Inferior parietal cortex (tissue), 1 donor: Measurements from ENCODE around the gene C3orf70.
"Not testable (repeated sequence)": the region's sequence is repeated elsewhere in the genome, so short reads cannot be mapped to it uniquely, and the experiment has no call there.

Experiments
- DNase-seq: peaks from one replicate; pipeline ENCODE4 v3.0.0-alpha.2; 2016; ENCODE audit errors: extremely low spot score

C3orf70 gene

DNA sequence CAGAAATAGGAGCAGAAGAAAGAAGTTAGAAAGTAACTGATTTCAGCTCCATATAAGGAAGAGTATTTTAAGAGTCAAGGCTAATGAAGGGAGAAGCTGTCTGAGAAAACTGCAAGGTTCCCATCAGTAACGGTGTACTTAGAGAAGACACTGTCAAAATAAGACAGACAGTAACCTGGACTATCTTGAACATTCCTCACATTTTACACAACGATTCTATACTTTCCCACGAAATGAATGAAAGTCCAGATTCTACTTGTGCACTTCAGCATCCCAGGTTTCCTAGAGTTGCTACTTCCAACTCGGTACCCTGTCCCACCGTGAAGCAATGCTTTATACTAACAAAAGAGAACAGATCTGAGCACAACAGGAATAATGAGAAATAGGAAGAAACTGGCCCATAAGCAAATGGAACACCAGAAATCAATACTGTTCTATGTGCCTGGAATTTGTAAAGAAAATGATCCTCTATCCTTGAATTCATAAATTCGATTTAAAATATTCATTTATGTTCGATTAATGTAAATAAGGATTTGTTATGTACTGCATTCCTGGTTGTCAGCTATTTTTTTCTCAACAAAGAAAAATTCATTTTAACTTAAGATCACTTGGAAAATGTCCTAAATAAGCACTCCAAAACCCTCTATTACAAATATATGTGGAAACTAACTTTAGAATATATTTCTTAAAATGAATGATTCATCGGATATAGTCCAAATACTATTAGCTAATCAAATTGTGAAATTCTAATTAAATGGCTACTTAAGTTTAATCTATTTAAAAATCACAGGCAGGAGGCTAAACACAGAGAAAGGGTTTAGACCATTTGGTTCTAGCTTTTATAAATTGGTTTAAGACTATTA lies 1.5 kb downstream of the C3orf70 start:
- DNase-seq, result peak; percentile 37

DNA sequence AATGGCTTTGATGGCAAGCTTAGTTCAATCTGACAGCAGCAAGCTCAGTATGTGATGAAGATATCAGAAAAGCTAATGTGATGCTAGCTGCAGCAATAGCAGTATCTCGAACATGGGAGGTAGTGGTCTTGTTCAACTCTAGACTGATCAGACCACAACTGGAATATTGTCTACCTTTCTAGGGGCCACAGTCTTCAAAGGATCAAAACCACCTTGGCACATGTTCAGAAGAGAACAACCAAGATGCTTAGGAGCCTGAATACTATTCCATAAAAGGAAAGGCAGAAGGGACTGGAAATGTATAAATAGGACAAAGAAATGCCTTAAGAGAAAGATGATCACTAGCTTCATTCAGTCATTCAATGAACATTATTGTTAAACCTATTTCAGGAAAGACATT lies 2.3 kb downstream of the C3orf70 start:
- DNase-seq, result peak; percentile 32

DNA sequence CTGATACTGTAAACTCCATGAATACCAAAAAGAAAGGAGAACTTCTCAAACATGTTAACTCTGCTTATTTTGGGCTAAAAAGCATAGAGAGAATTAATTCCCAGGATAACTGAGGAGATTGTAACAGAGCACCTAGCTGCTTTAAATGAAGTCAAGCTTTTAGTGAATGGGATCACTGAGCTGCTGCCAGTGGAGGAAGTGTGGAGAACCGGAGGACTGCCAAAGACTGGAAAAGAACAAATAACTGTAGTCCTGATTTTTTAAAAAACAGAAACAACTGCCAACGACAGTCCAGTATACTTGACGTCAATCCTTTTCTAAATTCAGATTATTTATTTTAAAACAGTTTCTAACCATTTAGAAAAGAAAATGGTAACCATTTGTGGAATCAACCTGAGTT lies 3.3 kb downstream of the C3orf70 start:
- no peak for DNase-seq

DNA sequence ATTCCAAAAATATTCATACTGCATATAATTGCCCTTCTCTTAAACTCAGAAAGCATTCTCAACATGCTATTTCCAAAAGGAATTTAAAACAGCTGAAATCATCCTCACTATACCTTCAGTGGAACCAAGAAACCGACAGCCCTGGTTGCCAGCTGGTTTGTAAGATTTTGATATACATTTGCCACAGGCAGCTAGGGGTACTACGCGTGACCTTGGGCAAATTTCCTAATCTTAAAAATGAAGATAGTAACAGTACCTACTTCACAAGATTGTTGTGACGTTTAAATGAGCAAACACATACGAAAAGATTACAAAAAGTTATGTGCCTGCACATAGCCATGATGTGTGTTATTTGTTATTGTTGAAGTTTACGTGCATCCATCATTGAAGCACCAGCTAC lies 7.3 kb downstream of the C3orf70 start:
- DNase-seq, result no peak

DNA sequence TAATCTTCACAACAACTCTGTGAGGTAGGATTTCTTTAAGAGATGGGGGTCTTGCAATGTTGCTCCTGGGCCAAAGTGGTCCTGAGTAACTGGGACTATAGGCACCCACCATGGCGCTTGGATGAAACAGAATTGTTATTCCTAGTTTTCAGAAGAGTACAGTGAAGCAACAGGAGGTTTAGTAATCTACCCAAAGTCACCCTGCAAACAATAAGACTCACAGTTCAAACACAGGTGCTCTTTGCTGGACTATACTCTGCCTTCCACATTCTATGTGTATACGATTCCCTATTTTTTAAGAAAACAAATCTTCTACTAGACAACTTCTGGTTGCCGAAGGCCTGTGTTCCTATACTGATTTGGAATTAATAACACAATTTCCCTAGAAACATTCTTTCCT lies 8.1 kb downstream of the C3orf70 start:
- DNase-seq, result no peak

DNA sequence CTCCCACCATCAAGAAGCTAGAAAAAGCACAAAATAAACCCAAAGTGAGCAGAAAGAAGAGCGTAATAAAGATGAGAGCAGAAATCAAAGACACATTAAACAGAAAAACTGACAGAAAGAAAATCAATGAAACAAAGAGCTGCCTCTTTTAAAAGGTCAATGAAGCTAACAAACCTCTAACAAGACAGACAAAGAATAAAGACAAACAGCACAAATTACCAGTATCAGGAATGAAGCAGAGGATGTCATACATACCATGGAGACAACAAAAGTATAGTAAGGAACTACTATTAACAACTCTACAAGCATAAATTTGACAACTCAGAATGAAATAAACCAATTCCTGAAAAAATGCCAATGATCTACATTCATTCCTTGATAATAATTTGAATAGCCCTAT lies 15.0 kb downstream of the C3orf70 start:
- DNase-seq, result no peak

DNA sequence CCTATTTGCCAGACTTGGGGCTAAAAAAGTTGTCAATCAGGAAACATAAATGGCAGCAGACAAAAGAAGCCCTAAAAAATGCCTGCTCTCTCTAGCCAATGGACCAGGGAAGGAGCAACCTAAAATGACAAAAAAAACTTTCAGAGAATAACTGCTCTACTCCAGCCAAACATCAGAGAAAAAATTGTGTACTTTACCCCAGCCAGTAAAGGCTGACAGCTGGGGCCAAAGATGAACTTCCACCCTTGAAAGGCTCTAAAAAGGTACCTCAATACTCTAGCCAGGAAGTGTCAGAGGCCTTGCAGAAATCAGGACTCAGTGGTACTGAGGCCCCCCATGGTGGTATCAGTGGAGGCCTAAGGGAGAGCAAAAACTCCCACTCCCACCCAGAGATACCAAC lies 18.4 kb downstream of the C3orf70 start:
- no peak for DNase-seq

DNA sequence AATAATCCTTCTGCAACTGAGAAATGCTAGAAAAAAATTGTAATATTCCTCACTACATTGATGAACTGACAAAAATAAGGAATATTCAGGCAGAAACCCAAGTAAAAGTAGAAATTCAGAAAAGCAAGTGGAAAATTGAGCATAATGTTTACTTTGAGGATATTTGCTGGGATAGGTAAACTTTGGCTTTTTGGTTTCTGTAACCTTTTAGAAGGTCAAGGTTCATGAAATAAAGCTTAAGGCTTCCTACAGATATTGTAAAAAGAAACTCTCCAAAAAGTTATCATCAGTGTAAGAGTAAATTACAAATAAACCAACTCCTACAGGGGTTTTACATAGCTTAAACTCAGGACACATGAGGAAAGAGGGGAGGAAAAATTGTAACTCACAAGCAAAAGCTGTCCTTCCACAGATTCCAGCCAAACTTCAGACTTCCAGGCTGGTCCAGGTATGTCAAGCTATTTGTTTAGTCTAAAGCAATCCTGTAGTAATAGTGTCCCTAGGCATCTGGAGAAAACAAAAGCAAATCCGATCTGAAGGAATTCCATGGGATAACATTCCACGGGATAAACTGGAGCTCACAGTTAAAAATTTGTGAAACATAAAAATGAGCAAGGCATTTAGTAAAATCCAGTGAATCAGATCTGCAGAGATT lies 21.1 kb downstream of the C3orf70 start:
- DNase-seq, result no peak

DNA sequence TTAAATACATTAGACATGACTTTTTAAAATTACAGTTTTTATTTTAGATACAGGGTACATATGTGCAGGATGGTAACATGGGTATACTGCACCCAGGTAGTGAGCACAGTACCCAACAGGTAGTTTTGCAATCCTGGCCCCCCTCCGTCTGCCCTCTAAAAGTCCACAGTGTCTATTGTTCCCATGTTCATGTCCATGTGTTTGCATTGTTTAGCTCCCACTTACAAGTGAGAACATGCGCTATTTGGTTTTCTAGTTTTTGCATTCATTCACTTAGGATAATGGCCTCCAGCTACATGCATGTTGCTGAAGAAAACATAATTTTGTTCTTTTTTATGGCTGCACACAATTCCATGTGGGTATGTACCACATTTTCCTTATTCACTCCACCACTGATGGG lies 23.8 kb downstream of the C3orf70 start:
- no peak for DNase-seq

DNA sequence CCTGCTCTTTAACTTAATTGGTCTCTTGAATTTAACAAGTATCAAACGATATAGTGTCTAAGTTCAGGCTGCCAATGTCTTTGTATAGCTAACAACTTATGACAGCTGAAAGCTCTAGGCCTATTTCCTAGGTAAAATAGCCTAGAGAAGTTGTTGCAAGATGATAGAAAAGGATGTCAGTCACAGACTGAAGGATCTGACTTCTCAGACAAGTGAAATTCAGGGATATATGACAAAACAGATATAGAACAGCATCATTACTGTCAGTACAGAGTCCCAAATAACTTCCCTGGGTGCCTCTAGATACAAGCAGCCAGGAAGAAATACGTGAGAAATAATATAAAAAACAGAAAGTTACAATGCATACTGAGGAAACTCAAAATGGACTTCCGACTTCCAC lies 26.7 kb downstream of the C3orf70 start:
- DNase-seq, result no peak

DNA sequence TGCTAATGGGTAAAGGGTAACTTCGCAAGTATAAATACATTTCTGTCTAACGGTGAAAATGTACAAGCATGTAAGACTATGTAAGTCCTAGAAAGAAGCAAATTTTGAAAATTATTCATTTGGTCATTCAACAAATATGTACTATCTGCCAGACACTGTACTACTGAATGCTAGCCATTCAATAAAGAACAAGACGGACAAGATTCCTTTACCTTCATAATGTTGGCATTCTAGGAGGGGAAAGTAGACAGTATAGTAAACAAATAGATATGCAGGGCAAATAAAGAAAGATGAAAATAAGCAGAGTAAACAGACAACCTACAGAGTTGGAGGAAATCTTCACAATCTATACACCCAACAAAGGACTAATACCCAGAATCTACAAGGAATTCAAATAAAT lies 32.7 kb downstream of the C3orf70 start:
- DNase-seq, result no peak

DNA sequence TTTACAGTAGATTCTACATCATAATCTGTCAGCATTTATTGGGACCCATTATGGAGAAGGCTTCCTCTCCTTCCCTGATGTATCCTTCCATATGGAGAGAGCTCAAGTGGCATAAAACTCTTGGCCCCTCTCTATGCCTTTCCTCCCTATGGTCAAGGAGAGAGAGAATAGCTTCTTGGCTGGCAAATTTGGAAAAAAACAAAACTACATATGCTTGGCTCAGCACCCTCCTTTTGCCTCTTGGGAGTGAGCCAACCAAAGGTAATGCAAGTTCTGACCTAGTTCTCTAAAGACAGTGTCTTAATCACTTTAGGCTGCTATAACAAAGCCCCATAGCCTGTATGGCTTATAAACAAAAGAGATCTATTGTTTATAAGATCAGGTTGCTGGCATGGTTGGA lies 37.5 kb downstream of the C3orf70 start:
- DNase-seq, result no peak

DNA sequence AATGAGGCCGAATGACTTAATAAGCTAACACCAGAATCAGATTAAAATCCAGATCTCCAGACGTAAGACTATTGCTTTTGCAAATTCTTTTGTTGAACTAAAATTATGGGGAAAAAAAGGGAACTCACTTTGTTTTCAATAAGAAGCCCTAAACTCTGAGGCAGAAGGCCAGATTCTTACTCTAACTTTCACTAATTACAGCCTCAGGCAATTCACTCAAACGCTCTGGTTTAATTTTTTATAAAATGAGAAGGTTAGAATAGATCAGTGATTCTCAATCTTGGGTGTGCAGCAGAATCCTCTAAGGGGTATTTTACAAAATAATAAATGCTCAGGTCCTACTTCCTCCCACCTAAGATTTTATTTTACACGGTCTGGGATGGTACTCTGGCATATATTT lies 38.1 kb downstream of the C3orf70 start:
- DNase-seq, result no peak

DNA sequence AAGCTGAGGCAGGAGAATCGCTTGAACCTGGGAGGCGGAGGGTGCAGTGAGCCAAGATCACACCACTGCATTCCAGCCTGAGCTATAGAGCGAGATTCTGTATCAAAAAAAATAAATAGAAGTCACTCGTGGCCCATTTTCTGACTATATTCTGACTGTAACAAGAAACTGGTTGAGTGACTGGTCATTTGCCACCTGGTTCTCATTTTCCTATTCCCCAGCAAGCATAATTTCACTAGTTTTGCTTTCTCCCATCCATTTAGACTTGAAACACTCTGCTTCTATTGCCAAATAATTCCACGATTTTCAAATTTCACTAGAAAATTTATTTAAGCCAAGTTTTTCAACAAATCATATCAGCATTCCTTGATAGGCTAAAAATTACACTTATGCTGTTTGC lies 40.7 kb downstream of the C3orf70 start:
- DNase-seq, result no peak

DNA sequence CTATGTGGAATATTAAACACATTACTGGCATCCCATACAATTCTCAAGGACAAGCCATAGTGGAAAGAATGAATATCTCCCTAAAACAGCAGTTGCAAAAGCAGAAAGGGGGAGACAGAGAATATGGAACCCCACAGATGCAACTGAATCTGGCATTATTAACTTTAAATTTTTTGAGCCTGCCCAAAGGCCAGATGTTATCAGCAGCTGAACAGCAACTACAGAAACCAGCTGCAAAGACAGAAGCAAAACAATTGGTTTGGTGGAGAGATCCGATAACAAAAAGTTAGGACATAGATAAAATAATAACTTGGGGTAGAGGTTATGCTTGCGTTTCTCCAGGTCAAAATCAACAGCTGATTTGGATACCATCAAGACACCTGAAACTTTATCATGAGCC lies 43.8 kb downstream of the C3orf70 start:
- DNase-seq, result not testable (repeated sequence)

DNA sequence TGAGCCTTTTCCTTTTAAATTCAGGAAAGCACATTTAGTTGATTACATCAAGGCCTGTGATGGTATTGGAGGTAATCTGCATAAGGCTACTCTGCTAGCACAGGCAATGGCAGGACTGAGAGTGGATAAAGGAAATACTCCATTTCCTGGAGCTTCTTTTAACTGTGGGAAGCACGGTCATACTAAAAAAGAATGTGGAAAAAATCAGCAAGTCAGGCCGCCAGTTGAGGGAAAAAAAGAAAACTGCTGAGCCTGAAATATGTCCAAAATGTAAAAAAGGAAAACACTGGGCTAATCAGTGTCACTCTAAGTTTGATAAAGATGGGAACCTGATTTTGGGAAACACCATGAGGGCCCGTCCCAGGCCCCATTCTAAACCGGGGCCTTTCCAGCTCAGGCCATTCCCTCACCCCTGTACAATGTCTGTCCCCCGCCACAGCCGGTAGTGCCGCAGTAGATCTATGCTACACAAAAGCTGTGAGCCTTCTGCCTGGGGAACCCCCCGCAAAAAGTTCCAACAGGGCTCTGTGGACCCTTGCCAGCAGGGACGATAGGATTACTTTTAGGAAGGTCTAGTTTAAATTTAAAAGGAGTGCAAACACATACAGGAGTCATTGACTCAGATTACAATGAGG lies 46.5 kb downstream of the C3orf70 start:
- DNase-seq, result not testable (repeated sequence)

DNA sequence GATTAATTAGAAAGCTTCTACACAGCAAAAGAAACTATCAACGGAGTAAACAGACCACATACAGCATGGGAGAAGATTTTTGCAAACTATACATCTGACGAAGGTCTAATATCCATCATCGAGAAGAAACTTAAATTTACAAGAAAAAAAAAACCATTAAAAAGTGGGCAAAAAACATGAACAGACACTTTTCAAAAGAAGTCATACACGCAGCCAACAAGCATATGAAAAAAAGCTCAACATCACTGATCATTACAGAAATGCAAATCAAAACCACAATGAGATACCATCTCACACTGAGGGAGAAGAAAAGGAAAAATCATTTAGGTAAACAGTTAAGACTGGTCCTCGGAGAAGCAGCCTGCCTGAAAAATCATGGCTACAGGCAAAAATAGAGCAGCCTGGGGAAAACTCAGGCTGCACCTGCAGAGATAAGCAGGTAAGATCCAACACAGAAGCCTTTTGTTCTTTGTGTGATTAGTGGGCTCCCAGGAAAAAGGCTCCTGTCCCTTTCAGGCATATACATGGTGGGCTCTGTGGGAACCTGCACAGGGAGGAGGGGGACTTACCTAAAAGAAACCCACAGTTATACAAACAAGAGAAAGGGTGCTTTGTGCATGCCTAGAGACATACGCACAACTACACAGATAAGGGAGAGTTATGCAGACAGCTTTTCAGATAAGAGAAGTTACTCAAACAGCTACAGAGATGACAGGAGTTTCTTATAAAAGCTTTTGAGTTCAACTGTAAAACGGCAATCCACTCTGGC lies 49.3 kb downstream of the C3orf70 start:
- DNase-seq, result no peak

DNA sequence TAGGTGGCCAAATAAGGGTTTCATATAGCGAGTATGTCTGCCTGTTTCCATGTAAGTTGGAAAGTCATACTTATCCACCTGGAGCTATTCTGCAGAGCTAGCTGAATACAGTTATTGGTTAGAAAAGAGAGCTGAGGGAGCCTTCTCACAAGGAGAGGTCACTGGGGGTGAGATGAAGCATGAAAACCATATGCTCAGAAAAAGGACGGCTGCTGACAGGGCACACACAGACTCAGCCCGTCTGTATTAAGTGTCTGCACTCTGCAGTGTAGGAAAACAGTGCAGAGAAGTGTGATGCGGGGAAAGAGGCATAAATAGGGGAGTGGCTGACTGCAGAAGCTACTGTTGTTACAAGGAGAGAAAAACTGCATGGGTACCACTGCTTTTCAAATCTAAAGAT lies 58.2 kb downstream of the C3orf70 start:
- DNase-seq, result no peak

DNA sequence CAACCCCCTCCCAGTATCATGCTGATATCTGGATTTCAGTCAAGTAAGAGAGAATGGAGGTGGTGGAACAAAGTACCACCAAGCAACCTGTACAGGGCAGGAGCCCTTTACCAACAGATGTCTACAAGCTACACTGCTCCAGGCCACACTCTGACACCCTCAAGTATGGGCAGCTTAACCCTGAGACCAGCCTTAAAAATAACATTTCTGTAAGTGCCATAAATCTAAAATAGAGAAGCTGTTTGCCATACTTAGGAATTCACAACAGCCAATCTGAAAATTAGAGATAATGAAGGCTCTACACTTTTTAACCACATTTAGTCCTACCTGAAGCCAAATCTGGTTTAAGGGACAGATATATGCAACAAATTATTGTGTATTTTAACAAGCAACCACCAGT lies 59.7 kb downstream of the C3orf70 start:
- no peak for DNase-seq

DNA sequence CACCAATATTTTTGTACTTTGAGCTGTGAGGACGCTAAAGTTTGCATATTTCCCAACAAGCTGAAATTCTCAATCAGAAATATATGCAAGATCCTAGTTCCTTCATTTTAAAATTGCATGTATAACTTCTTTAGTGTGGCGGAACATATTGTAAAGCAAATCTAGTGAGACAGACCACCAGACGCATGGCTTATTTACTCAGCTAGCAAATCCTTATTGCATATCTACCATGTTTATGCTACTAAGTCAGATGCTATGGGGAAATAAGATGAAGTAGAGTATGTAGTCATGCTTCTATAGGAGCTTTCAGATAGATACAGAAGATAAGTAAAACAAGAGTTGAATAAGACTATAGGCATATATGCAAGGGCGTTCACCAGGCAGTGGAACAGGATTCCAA lies 62.0 kb downstream of the C3orf70 start:
- no peak for DNase-seq

DNA sequence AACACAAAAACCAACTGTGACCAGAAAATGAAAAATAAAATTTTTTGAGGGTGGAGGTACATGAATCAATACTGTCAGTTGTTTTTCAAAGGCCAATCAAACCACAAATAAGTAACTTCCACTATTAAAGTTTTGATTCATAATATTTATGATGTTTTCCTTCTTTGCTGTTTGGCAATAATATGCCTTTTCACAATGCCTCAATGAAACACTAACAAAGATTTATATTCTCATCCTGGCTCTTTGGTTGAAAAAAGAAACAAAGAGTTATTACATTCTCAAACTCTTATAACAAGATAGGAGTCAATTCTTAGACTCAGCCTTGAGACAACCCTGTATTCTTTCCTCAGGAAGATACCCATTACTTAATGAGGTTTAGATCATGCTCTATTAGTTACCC lies 63.1 kb downstream of the C3orf70 start:
- no peak for DNase-seq

DNA sequence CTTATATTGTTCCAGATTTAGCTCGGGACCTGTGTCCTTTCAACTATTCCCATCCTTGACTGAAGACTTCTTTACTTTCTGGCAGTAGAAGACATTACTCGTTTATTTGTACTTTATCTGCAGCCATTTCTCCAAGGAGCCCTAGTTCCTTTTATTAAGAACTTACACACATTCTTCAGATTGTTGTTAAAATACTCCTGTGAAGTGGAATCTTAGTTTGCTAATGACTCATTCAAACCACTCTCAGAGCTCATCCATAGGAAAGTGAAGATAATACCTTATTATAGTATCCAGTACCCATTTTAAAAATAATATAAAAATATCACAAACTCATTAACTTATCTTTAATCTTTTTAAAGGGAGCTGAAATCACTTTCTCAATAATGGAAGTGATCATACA lies 63.5 kb downstream of the C3orf70 start:
- DNase-seq, result no peak
